A549 (cell line): ENCODE data around the gene ZNF530. TPM values are rescaled to one million over a fixed set of nuclear protein-coding genes. Genes with fewer than 3 reads are reported as not detected.

Experiments
- ATAC-seq, 2 experiments: fragments of 200-7000 bp in 1 of 2; fragments of >200 bp in 1 of 2; cut with Nextera tagmentation in 1 of 2; cut with Tn5 transposase in 1 of 2; 3 replicates each; pipeline versions ENCODE4 v1.8.0 to v1.9.1; 2018 to 2020; ENCODE audit warnings: mild to moderate bottlenecking in 1 of 2, moderate library complexity in 1 of 2
- CTCF ChIA-PET: fragments of 300-600 bp; sonication (Branson Sonifier 250); formaldehyde crosslinking; extraction: SDS; loops from one replicate; lab custom pipeline; 2021; ENCODE audit warnings: antibody characterized with exemption, inconsistent platforms; lab: Yijun Ruan, JAX
- POLR2A ChIA-PET: fragments of 350-600 bp; formaldehyde crosslinking; extraction: SDS; loops from one replicate; lab custom pipeline; 2021; ENCODE audit warnings: antibody characterized with exemption, inconsistent platforms; lab: Yijun Ruan, JAX
- DNase-seq, 2 experiments: peaks; one replicate each; pipeline versions ENCODE4 v3.0.0 to v3.0.0-alpha.2; 2011 to 2016; ENCODE audit warnings: low read depth in 1 of 2, low spot score in 1 of 2
- FAIRE-seq: peaks from 2 replicates; lab custom pipeline; 2011; peaks lifted over from hg19 to GRCh38; lab: Jason Lieb, UNC
- H3K27ac ChIP-seq, 2 experiments: fragments of >200 bp; sonication (Bioruptor Twin); formaldehyde crosslinking; 3 replicates each; pipeline ENCODE4 v1.5.1; 2016 to 2017
- H3K4me1 ChIP-seq: fragments of >200 bp; sonication (Bioruptor Twin); formaldehyde crosslinking; 3 replicates; pipeline ENCODE4 v1.6.1; 2016
- H3K4me2 ChIP-seq: fragments of >200 bp; sonication (Bioruptor Twin); formaldehyde crosslinking; 3 replicates; pipeline ENCODE4 v1.6.1; 2016
- H3K4me3 ChIP-seq: fragments of >200 bp; sonication (Bioruptor Twin); formaldehyde crosslinking; 3 replicates; pipeline ENCODE4 v1.5.1; 2016
- H3K9me3 ChIP-seq: fragments of >200 bp; sonication (Bioruptor Twin); formaldehyde crosslinking; 3 replicates; pipeline ENCODE4 v1.6.1; 2016
- CBX2 ChIP-seq: fragments of 200-600 bp; sonication (generic); IDR thresholded peaks from 2 replicates; pipeline ENCODE4 v1.6.1; 2016; ENCODE audit warnings: low read depth, mild to moderate bottlenecking, borderline replicate concordance
- CEBPB ChIP-seq, 2 experiments: fragments of >200 bp in 1 of 2; sonication (Bioruptor Twin) in 1 of 2; formaldehyde crosslinking in 1 of 2; IDR thresholded peaks; 2 replicates each; pipeline ENCODE4 v1.6.1; 2012 to 2016
- CHD2 ChIP-seq: fragments of 150-350 bp; IDR thresholded peaks from 2 replicates; pipeline ENCODE4 v1.6.1; 2014; ENCODE audit warnings: low read length; ENCODE audit not compliant: partially characterized antibody
- CTCF ChIP-seq: fragments of >200 bp; sonication (Bioruptor Twin); formaldehyde crosslinking; IDR thresholded peaks from 3 replicates; pipeline ENCODE4 v1.5.1; 2016
- EHMT2 ChIP-seq: fragments of 200-600 bp; sonication (generic); IDR thresholded peaks from 2 replicates; pipeline ENCODE4 v1.6.1; 2016; ENCODE audit warnings: antibody characterized with exemption, low read depth, mild to moderate bottlenecking, moderate library complexity
- FOSB ChIP-seq: fragments of 250-450 bp; sonication (Bioruptor Pico); IDR thresholded peaks from 2 replicates; pipeline ENCODE4 v1.5.0; 2020; ENCODE audit warnings: mild to moderate bottlenecking, moderate library complexity
- FOSL2 ChIP-seq, 2 experiments: fragments of 450-650 bp in 1 of 2; fragments of >200 bp in 1 of 2; sonication (Bioruptor Twin) in 1 of 2; formaldehyde crosslinking; IDR thresholded peaks; 2 replicates each; pipeline versions ENCODE4 v1.5.0 to v1.6.1; 2016 to 2020; ENCODE audit warnings: mild to moderate bottlenecking in 1 of 2, moderate library complexity in 1 of 2
- FOXS1 ChIP-seq: fragments of 250-450 bp; sonication (Bioruptor Pico); IDR thresholded peaks from 2 replicates; pipeline ENCODE4 v1.5.0; 2020; ENCODE audit warnings: mild to moderate bottlenecking, moderate library complexity
- HDAC2 ChIP-seq: fragments of 200-600 bp; sonication (generic); IDR thresholded peaks from 2 replicates; pipeline ENCODE4 v1.6.1; 2016
- HES2 ChIP-seq: fragments of >200 bp; sonication (Bioruptor Twin); formaldehyde crosslinking; IDR thresholded peaks from 2 replicates; pipeline ENCODE4 v1.6.1; 2016
- HMGXB4 ChIP-seq: fragments of 250-450 bp; sonication (Bioruptor Pico); IDR thresholded peaks from 2 replicates; pipeline ENCODE4 v1.5.0; 2021; ENCODE audit warnings: mild to moderate bottlenecking, moderate library complexity, borderline replicate concordance
- JUN ChIP-seq, 2 experiments: fragments of >200 bp; sonication (Bioruptor Twin); formaldehyde crosslinking; IDR thresholded peaks; 2 replicates in 1 of 2; 3 replicates in 1 of 2; pipeline ENCODE4 v1.6.1; 2016 to 2017
- JUNB ChIP-seq: fragments of >200 bp; sonication (Bioruptor Twin); formaldehyde crosslinking; IDR thresholded peaks from 2 replicates; pipeline ENCODE4 v1.6.1; 2016
- KDM1A ChIP-seq: fragments of 200-600 bp; sonication (generic); IDR thresholded peaks from 2 replicates; pipeline ENCODE4 v1.6.1; 2016; ENCODE audit warnings: low read depth, mild to moderate bottlenecking
- KDM5A ChIP-seq: fragments of 200-600 bp; sonication (generic); IDR thresholded peaks from 2 replicates; pipeline ENCODE4 v1.6.1; 2016; ENCODE audit warnings: antibody characterized with exemption, mild to moderate bottlenecking
- MAFK ChIP-seq: fragments of 450-650 bp; IDR thresholded peaks from 2 replicates; pipeline ENCODE4 v1.6.1; 2014; ENCODE audit not compliant: partially characterized antibody
- MAX ChIP-seq: IDR thresholded peaks from 2 replicates; pipeline ENCODE4 v1.6.1; 2012
- MAZ ChIP-seq: fragments of 150-350 bp; IDR thresholded peaks from 2 replicates; pipeline ENCODE4 v1.6.1; 2014; ENCODE audit warnings: antibody characterized with exemption, low read depth, low read length, borderline replicate concordance
- MYC ChIP-seq: IDR thresholded peaks from 2 replicates; pipeline ENCODE4 v1.6.1; 2012; ENCODE audit warnings: mild to moderate bottlenecking, inconsistent platforms, low read length, improper control_type of control experiment, borderline replicate concordance
- PHF8 ChIP-seq: fragments of 200-600 bp; sonication (generic); IDR thresholded peaks from 2 replicates; pipeline ENCODE4 v1.6.1; 2016; ENCODE audit warnings: low read depth, mild to moderate bottlenecking, antibody characterized with exemption, moderate library complexity, borderline replicate concordance
- POLR2A ChIP-seq: IDR thresholded peaks from 2 replicates; pipeline ENCODE4 v1.6.1; 2012; ENCODE audit warnings: mild to moderate bottlenecking, low read length
- POLR2AphosphoS2 ChIP-seq: conservative IDR thresholded peaks from 2 replicates; pipeline ENCODE4 v1.6.1; 2012; ENCODE audit warnings: low read length, improper control_type of control experiment, inconsistent platforms
- RAD21 ChIP-seq, 2 experiments: fragments of >200 bp in 1 of 2; sonication (Bioruptor Twin) in 1 of 2; formaldehyde crosslinking in 1 of 2; IDR thresholded peaks in 1 of 2; conservative IDR thresholded peaks in 1 of 2; 2 replicates in 1 of 2; 3 replicates in 1 of 2; pipeline ENCODE4 v1.6.1; 2012 to 2018; ENCODE audit warnings: inconsistent platforms in 1 of 2
- RARB ChIP-seq: fragments of 250-450 bp; sonication (Bioruptor Pico); IDR thresholded peaks from 2 replicates; pipeline ENCODE4 v1.8.0; 2021; ENCODE audit warnings: mild to moderate bottlenecking, moderate library complexity
- REST ChIP-seq: fragments of 200-600 bp; sonication (generic); IDR thresholded peaks from 2 replicates; pipeline ENCODE4 v1.6.1; 2016; ENCODE audit warnings: antibody characterized with exemption, mild to moderate bottlenecking, moderate library complexity
- SMC3 ChIP-seq: fragments of >200 bp; sonication (Bioruptor Twin); formaldehyde crosslinking; IDR thresholded peaks from 3 replicates; pipeline ENCODE4 v1.6.1; 2018; ENCODE audit warnings: inconsistent platforms
- SREBF2 ChIP-seq: fragments of 450-650 bp; IDR thresholded peaks from 2 replicates; pipeline ENCODE4 v1.6.1; 2014; ENCODE audit warnings: mild to moderate bottlenecking, moderate library complexity
- TFCP2L1 ChIP-seq: fragments of 250-450 bp; sonication (Bioruptor Pico); IDR thresholded peaks from 2 replicates; pipeline ENCODE4 v1.5.0; 2021; ENCODE audit warnings: mild to moderate bottlenecking
- TP53 ChIP-seq: fragments of 250-450 bp; sonication (Bioruptor Pico); IDR thresholded peaks from 2 replicates; pipeline ENCODE4 v1.5.0; 2021; ENCODE audit warnings: mild to moderate bottlenecking, moderate library complexity
- ZC3H11A ChIP-seq: fragments of 450-650 bp; IDR thresholded peaks from 2 replicates; pipeline ENCODE4 v1.6.1; 2014; ENCODE audit warnings: antibody characterized with exemption, mild to moderate bottlenecking
- ZFP36 ChIP-seq: fragments of 450-650 bp; IDR thresholded peaks from 2 replicates; pipeline ENCODE4 v1.6.1; 2014; ENCODE audit warnings: borderline replicate concordance; ENCODE audit not compliant: partially characterized antibody
- ZSCAN20 ChIP-seq: fragments of 250-450 bp; sonication (Bioruptor Pico); IDR thresholded peaks from 2 replicates; pipeline ENCODE4 v1.8.0; 2022; ENCODE audit warnings: mild to moderate bottlenecking, moderate library complexity
- WGBS: methylation state at CpG from one replicate; pipeline ENCODE4 v1.1.6; 2017; ENCODE audit errors: missing lambda C conversion rate; 5-methylcytosine and 5-hydroxymethylcytosine counted together
- polyA plus RNA-seq, 4 experiments: library from polyadenylated mRNA; depleted of rRNA in 3 of 4; stranded (reverse); fragments of >200 nt; fragmentation: RNase III in 1 of 4; extraction: RNeasy Plus Mini Kit Qiagen cat#74134 plus additional on column Dnase treatment in 1 of 4; gene quantifications; 2 replicates in 3 of 4; 3 replicates in 1 of 4; pipeline ENCODE4 v1.2.3, GENCODE V29; 2011 to 2017

The ZNF530 gene
- polyA plus RNA-seq, 2 of the 4 experiments (the other 2 are of a cell fraction): 4.9 to 5.9 TPM

- TF ChIP-seq REST: no peak
- no peak for TF ChIP-seq ZFP36
- TF ChIP-seq POLR2A: no peak
- no peak for TF ChIP-seq MAX
- TF ChIP-seq FOSB (CRISPR knock-in tag): no peak
- TF ChIP-seq CHD2: no peak
- TF ChIP-seq POLR2AphosphoS2: no peak
- TF ChIP-seq JUN (IDR thresholded peaks at IDR 0.05): no peak
These were observed 51.9 kb downstream of the ZNF530 start (continued) for GRCh38 chr19:57651654-57651996.

GRCh38 chr19:57653689-57654088 lies 54.0 kb downstream of the ZNF530 start:
- H3K4me2 ChIP-seq: no peak overlapping the region
- 24% methylated on average over 2 of the region's 2 CpGs for WGBS
- ATAC-seq: no peak
- H3K4me1 ChIP-seq: no peaks in the 10 kb centered on the region
- H3K27ac ChIP-seq: no peak overlapping the region
- no peak for FAIRE-seq
- peaks cover 82% of the 10 kb centered on the region for H3K9me3 ChIP-seq
- ChIA-PET CTCF (no interaction called here), POLR2A (no interaction called here)
- TF ChIP-seq HDAC2 (no peak), KDM1A (no peak), CTCF (no peak), MYC (no peak), ZC3H11A (no peak), CEBPB (IDR thresholded peaks at IDR 0.05) (no peak), SMC3 (no peak), POLR2AphosphoS2 (no peak), RARB (CRISPR knock-in tag) (no peak), JUNB (no peak), ZFP36 (no peak), EHMT2 (no peak), CBX2 (no peak), KDM5A (no peak), FOSL2 (IDR thresholded peaks at IDR 0.05) (no peak), FOSL2 (CRISPR knock-in tag; IDR thresholded peaks at IDR 0.05) (no peak)
- no peak overlapping the region for H3K4me3 ChIP-seq
- no peak for DNase-seq

- no peak overlapping the region for H3K4me3 ChIP-seq
- 27% methylated on average over 1 of the region's 1 CpG for WGBS
- CTCF ChIA-PET: interaction anchor here (0.6 to 1.2 kb wide), 4 partner anchors 8 to 359 kb away, joined by 3 to 4 read pairs (median 4); no protein-coding TSS in a partner anchor
- no peak overlapping the region for H3K27ac ChIP-seq
- no peaks in the 10 kb centered on the region for H3K4me1 ChIP-seq
- no peak for FAIRE-seq
- POLR2A ChIA-PET: interaction anchor here (0.6 kb wide), 1 partner anchor 75 kb away, joined by 9 read pairs; no protein-coding TSS in a partner anchor
- H3K4me2 ChIP-seq: no peak overlapping the region
- H3K9me3 ChIP-seq: peaks cover 82% of the 10 kb centered on the region
- ATAC-seq: no peak
- DNase-seq: no peak
- TF ChIP-seq RAD21 (conservative IDR thresholded peaks at IDR 0.05 in 1 of 2, IDR thresholded peaks at IDR 0.05 in 1 of 2): no peak
- no peak for TF ChIP-seq FOXS1 (CRISPR knock-in tag)
- TF ChIP-seq TP53 (CRISPR knock-in tag): no peak
- TF ChIP-seq MAZ: no peak
- TF ChIP-seq MAFK: no peak
- TF ChIP-seq SREBF2: no peak
- no peak for TF ChIP-seq TFCP2L1 (CRISPR knock-in tag)
- no peak for TF ChIP-seq MYC
- TF ChIP-seq ZSCAN20 (CRISPR knock-in tag): no peak
- TF ChIP-seq HES2: no peak
- TF ChIP-seq HMGXB4: no peak
- no peak for TF ChIP-seq PHF8
These were observed 55.8 kb downstream of the ZNF530 start for GRCh38 chr19:57655443-57655842.
